CD14-positive monocyte (primary cell): ENCODE results near the gene JMJD6. TPM values are rescaled to one million over a fixed set of nuclear protein-coding genes. Genes with fewer than 3 reads are reported as not detected.

Source experiments
- DNase-seq, 3 donors: peaks; one replicate each; pipeline ENCODE4 v3.0.0-alpha.2; 2011 to 2022
- H2AFZ ChIP-seq: 2 replicates; pipeline ENCODE4 v1.6.0; 2012; ENCODE audit warnings: mild to moderate bottlenecking, low read depth, low read length, inconsistent platforms; ENCODE audit not compliant: insufficient read depth, poor library complexity, severe bottlenecking
- H3K27ac ChIP-seq, 2 donors: 1 replicate in 1 of 2; 2 replicates in 1 of 2; pipeline ENCODE4 v1.5.1; 2012 to 2013; ENCODE audit warnings: low read length in 2 of 2, control low read depth in 1 of 2, inconsistent platforms in 1 of 2, low read depth in 1 of 2, mild to moderate bottlenecking in 1 of 2
- H3K27me3 ChIP-seq, 2 donors: one replicate each; pipeline versions ENCODE4 v1.6.0 to v1.6.1; 2011 to 2013; ENCODE audit warnings: low read length in 2 of 2; ENCODE audit not compliant: control insufficient read depth in 2 of 2, insufficient read depth in 2 of 2
- H3K36me3 ChIP-seq, 2 donors: replicated peaks in 1 of 2; 1 replicate in 1 of 2; 2 replicates in 1 of 2; pipeline versions ENCODE4 v1.5.1 to v1.6.1; 2012 to 2013; ENCODE audit warnings: low read length in 2 of 2, control low read depth in 1 of 2, inconsistent platforms in 1 of 2, mild to moderate bottlenecking in 1 of 2; ENCODE audit not compliant: insufficient read depth in 2 of 2, control insufficient read depth in 1 of 2
- H3K4me1 ChIP-seq, 2 donors: 1 replicate in 1 of 2; 2 replicates in 1 of 2; pipeline versions ENCODE4 v1.5.1 to v1.6.1; 2012 to 2013; ENCODE audit warnings: low read length in 2 of 2, control low read depth in 1 of 2, inconsistent platforms in 1 of 2, mild to moderate bottlenecking in 1 of 2, moderate library complexity in 1 of 2; ENCODE audit not compliant: insufficient read depth in 2 of 2, control insufficient read depth in 1 of 2
- H3K4me2 ChIP-seq: replicated peaks from 2 replicates; pipeline ENCODE3; 2012; ENCODE audit warnings: low read length, moderate library complexity, mild to moderate bottlenecking; ENCODE audit not compliant: poor library complexity, severe bottlenecking; ENCODE audit errors: extremely low read depth
- H3K4me3 ChIP-seq, 3 experiments: fragments of 200-600 bp in 1 of 3; sonication (generic) in 1 of 3; replicated peaks in 1 of 3; 1 replicate in 2 of 3; 2 replicates in 1 of 3; pipeline ENCODE4 v1.5.1; 2011 to 2013; ENCODE audit warnings: low read length in 3 of 3, mild to moderate bottlenecking in 3 of 3, control low read depth in 2 of 3, low read depth in 2 of 3, inconsistent platforms in 1 of 3, moderate library complexity in 1 of 3
- H3K79me2 ChIP-seq: 2 replicates; pipeline ENCODE4 v1.6.0; 2012; ENCODE audit warnings: mild to moderate bottlenecking, control low read depth, inconsistent platforms, low read length, moderate library complexity; ENCODE audit not compliant: insufficient read depth
- H3K9ac ChIP-seq: 2 replicates; pipeline ENCODE4 v1.6.0; 2017; ENCODE audit warnings: low read length, mild to moderate bottlenecking; ENCODE audit not compliant: insufficient read depth, poor library complexity, severe bottlenecking
- H3K9me3 ChIP-seq, 2 donors: replicated peaks in 1 of 2; 1 replicate in 1 of 2; 2 replicates in 1 of 2; pipeline versions ENCODE4 v1.5.1 to v1.6.1; 2012 to 2013; ENCODE audit warnings: low read length in 2 of 2, control low read depth in 1 of 2; ENCODE audit not compliant: control insufficient read depth in 1 of 2, insufficient read depth in 1 of 2
- H4K20me1 ChIP-seq: 2 replicates; pipeline ENCODE4 v1.6.0; 2012; ENCODE audit warnings: mild to moderate bottlenecking, low read length, control low read depth, moderate library complexity; ENCODE audit not compliant: insufficient read depth
- H3K27ac Mint-ChIP-seq, 7 donors: one replicate each; pipeline ENCODE4 v1.8.0; 2020; ENCODE audit warnings: mild to moderate bottlenecking in 7 of 7, mixed read lengths in 7 of 7, moderate library complexity in 6 of 7, inconsistent platforms in 2 of 7
- H3K27me3 Mint-ChIP-seq, 3 donors: one replicate each; pipeline ENCODE4 v1.8.0; 2021 to 2022; ENCODE audit warnings: low read depth in 3 of 3, mild to moderate bottlenecking in 3 of 3, mixed read lengths in 3 of 3, moderate library complexity in 3 of 3, inconsistent platforms in 1 of 3
- H3K36me3 Mint-ChIP-seq, 2 donors: one replicate each; pipeline ENCODE4 v1.8.0; 2020; ENCODE audit warnings: mixed read lengths in 2 of 2, inconsistent platforms in 1 of 2, mild to moderate bottlenecking in 1 of 2
- H3K4me1 Mint-ChIP-seq: one replicate; pipeline ENCODE4 v1.8.0; 2020; ENCODE audit warnings: mild to moderate bottlenecking, mixed read lengths
- H3K4me3 Mint-ChIP-seq, 2 donors: one replicate each; pipeline ENCODE4 v1.8.0; 2020; ENCODE audit warnings: mild to moderate bottlenecking in 2 of 2, mixed read lengths in 2 of 2, moderate library complexity in 1 of 2
- H3K9me3 Mint-ChIP-seq, 7 donors: one replicate each; pipeline ENCODE4 v1.8.0; 2020 to 2022; ENCODE audit warnings: mixed read lengths in 7 of 7, mild to moderate bottlenecking in 6 of 7, moderate library complexity in 6 of 7, inconsistent platforms in 2 of 7
- CTCF ChIP-seq: fragments of 200-600 bp; IDR thresholded peaks from one replicate; pipeline ENCODE4 v1.8.0; 2022; ENCODE audit warnings: antibody characterized with exemption, mild to moderate bottlenecking
- WGBS: methylation state at CpG from one replicate; pipeline ENCODE4 v1.1.5; 2013; ENCODE audit warnings: missing lambda C conversion rate; ENCODE audit not compliant: insufficient coverage; 5-methylcytosine and 5-hydroxymethylcytosine counted together
- intact Hi-C, 2 donors: fragments of 100-400 bp; cut with micrococcal nuclease; formaldehyde crosslinking; loops; one replicate each; pipeline versions ENCODE4 v1.15.0 to v1.15.1; 2023
- polyA plus RNA-seq, 3 donors: library from polyadenylated mRNA; depleted of rRNA in 1 of 3; unstranded in 2 of 3; stranded (reverse) in 1 of 3; fragments of 300-500 nt in 2 of 3; fragments of >200 nt in 1 of 3; fragmentation: Illumina TruSeq in 2 of 3; gene quantifications; 1 replicate in 2 of 3; 2 replicates in 1 of 3; pipeline ENCODE4 v1.2.3, GENCODE V29; 2012 to 2021

JMJD6 gene
- polyA plus RNA-seq, 3 donors = 24.6 to 75.0 (median 26.2) TPM

GRCh38 chr17:76686538-76687297 lies 39.7 kb downstream of the JMJD6 start:
- Mint-ChIP-seq H3K36me3 (no peaks in the 10 kb centered on the region), H3K9me3 (no peaks in the 10 kb centered on the region), H3K4me3 (no peak overlapping the region), H3K27ac (peak overlapping the region in 1 of 7 donors; percentile 60), H3K4me1 (no peaks in the 10 kb centered on the region), H3K27me3 (peaks cover 0 to 2% (median 2%) of the 10 kb centered on the region in 3 donors)
- intact Hi-C loops = no loop called here
- Histone ChIP-seq H3K27ac (no peak overlapping the region), H3K9ac (no peak overlapping the region), H3K4me2 (no peak overlapping the region), H3K4me1 (no peaks in the 10 kb centered on the region), H3K79me2 (no peaks in the 10 kb centered on the region), H3K27me3 (no peaks in the 10 kb centered on the region), H3K36me3 (no peaks in the 10 kb centered on the region), H3K9me3 (no peaks in the 10 kb centered on the region), H2AFZ (no peak overlapping the region), H3K4me3 (no peak overlapping the region), H4K20me1 (no peaks in the 10 kb centered on the region)
- no peak for DNase-seq
- TF ChIP-seq CTCF = no peak
- WGBS = 84% methylated on average over 11 of the region's 15 CpGs

GRCh38 chr17:76685846-76686245 lies 40.6 kb downstream of the JMJD6 start:
- Mint-ChIP-seq H3K9me3 (no peaks in the 10 kb centered on the region), H3K36me3 (no peaks in the 10 kb centered on the region), H3K27ac (peak overlapping the region in 2 of 7 donors; percentile 28 to 60), H3K27me3 (peaks cover 0 to 6% (median 2%) of the 10 kb centered on the region in 3 donors), H3K4me3 (no peak overlapping the region), H3K4me1 (peaks cover 3% of the 10 kb centered on the region)
- Histone ChIP-seq H3K4me2 (no peak overlapping the region), H3K4me3 (no peak overlapping the region), H3K27ac (no peak overlapping the region), H3K79me2 (no peaks in the 10 kb centered on the region), H3K9me3 (no peaks in the 10 kb centered on the region), H3K4me1 (no peaks in the 10 kb centered on the region), H3K36me3 (no peaks in the 10 kb centered on the region), H3K9ac (no peak overlapping the region), H3K27me3 (no peaks in the 10 kb centered on the region), H2AFZ (no peak overlapping the region), H4K20me1 (no peaks in the 10 kb centered on the region)
- WGBS = 100% methylated on average over 3 of the region's 8 CpGs
- no peak for TF ChIP-seq CTCF
- no peak for DNase-seq
- intact Hi-C loops = no loop called here
